Measurements from ENCODE around the gene NUDT3. TPM values are rescaled to one million over a fixed set of nuclear protein-coding genes. Genes with fewer than 3 reads are reported as not detected.
"Not testable (repeated sequence)": the region's sequence is repeated elsewhere in the genome, so short reads cannot be mapped to it uniquely, and the experiment has no call there.

NUDT3 gene
- total RNA-seq, 2 experiments from 2014 or later, result 8.6 to 13.4 TPM

GRCh38 chr6:34389034-34389433 lies 3.4 kb downstream of the NUDT3 start:
- no peak overlapping the region for H3K27ac Mint-ChIP-seq
- ATAC-seq, result no peak
- CTCF ChIA-PET, result interaction anchor here (5.4 kb wide), 1 partner anchor 141 kb away, joined by 55 read pairs; the partner anchor contains the start of gene SMIM29
- no peak overlapping the region for H3K4me3 Mint-ChIP-seq
- no peaks in the 10 kb centered on the region for H3K9me3 Mint-ChIP-seq (ENCODE audit: low read depth)
- peaks cover 16% of the 10 kb centered on the region for H3K4me1 Mint-ChIP-seq
- H3K36me3 Mint-ChIP-seq, result peaks cover 3% of the 10 kb centered on the region
- H3K27me3 Mint-ChIP-seq, result no peaks in the 10 kb centered on the region
- DNase-seq, result no peak

GRCh38 chr6:34388421-34388820 lies 4.0 kb downstream of the NUDT3 start:
- no peak overlapping the region for H3K27ac Mint-ChIP-seq
- H3K9me3 Mint-ChIP-seq (ENCODE audit: low read depth), result no peaks in the 10 kb centered on the region
- no peak for DNase-seq
- CTCF ChIA-PET, result interaction anchor here (0.6 to 5.4 kb wide), 2 partner anchors 85 to 140 kb away, joined by 8 to 55 read pairs; partner anchors contain the start of gene SMIM29
- no peaks in the 10 kb centered on the region for H3K27me3 Mint-ChIP-seq
- no peak overlapping the region for H3K4me3 Mint-ChIP-seq
- peaks cover 5% of the 10 kb centered on the region for H3K36me3 Mint-ChIP-seq
- ATAC-seq, result no peak
- H3K4me1 Mint-ChIP-seq, result peaks cover 12% of the 10 kb centered on the region

GRCh38 chr6:34386316-34387137 lies 5.9 kb downstream of the NUDT3 start:
- H3K36me3 Mint-ChIP-seq, result peaks cover 5% of the 10 kb centered on the region
- no peaks in the 10 kb centered on the region for H3K27me3 Mint-ChIP-seq
- H3K4me3 Mint-ChIP-seq, result no peak overlapping the region
- no peaks in the 10 kb centered on the region for H3K9me3 Mint-ChIP-seq (ENCODE audit: low read depth)
- H3K4me1 Mint-ChIP-seq, result peaks cover 9% of the 10 kb centered on the region
- CTCF ChIA-PET, result interaction anchor here (0.7 to 1.3 kb wide), 5 partner anchors 29 to 1035 kb away, joined by 3 to 7 read pairs (median 3); partner anchors contain the start of gene SMIM29
- ATAC-seq (no peak), DNase-seq (no peak)
- no peak overlapping the region for H3K27ac Mint-ChIP-seq

GRCh38 chr6:34385793-34386195 lies 6.7 kb downstream of the NUDT3 start:
- Mint-ChIP-seq H3K9me3 (ENCODE audit: low read depth) (no peaks in the 10 kb centered on the region), H3K4me1 (peaks cover 9% of the 10 kb centered on the region), H3K36me3 (peaks cover 5% of the 10 kb centered on the region), H3K27me3 (no peaks in the 10 kb centered on the region), H3K27ac (no peak overlapping the region), H3K4me3 (no peak overlapping the region)
- CTCF ChIA-PET, result interaction anchor here (0.6 to 0.7 kb wide), 2 partner anchors 137 to 224 kb away, joined by 3 read pairs; partner anchors contain the start of gene SMIM29
- no peak for ATAC-seq
- no peak for DNase-seq

- no peak overlapping the region for H3K4me3 Mint-ChIP-seq
- ATAC-seq (no peak), DNase-seq (no peak)
- H3K9me3 Mint-ChIP-seq (ENCODE audit: low read depth), result no peaks in the 10 kb centered on the region
- H3K27me3 Mint-ChIP-seq, result no peaks in the 10 kb centered on the region
- peaks cover 5% of the 10 kb centered on the region for H3K36me3 Mint-ChIP-seq
- CTCF ChIA-PET, result no interaction called here
- H3K4me1 Mint-ChIP-seq, result peaks cover 9% of the 10 kb centered on the region
- no peak overlapping the region for H3K27ac Mint-ChIP-seq
Observed at GRCh38 chr6:34384321-34385153, 7.9 kb downstream of the NUDT3 start.

- Mint-ChIP-seq H3K36me3 (peaks cover 5% of the 10 kb centered on the region), H3K27ac (no peak overlapping the region), H3K9me3 (ENCODE audit: low read depth) (no peaks in the 10 kb centered on the region), H3K4me3 (no peak overlapping the region), H3K4me1 (peaks cover 7% of the 10 kb centered on the region), H3K27me3 (no peaks in the 10 kb centered on the region)
- CTCF ChIA-PET, result interaction anchor here (0.8 kb wide), 1 partner anchor 188 kb away, joined by 4 read pairs; no protein-coding TSS in a partner anchor
- DNase-seq (no peak), ATAC-seq (no peak)
Observed at GRCh38 chr6:34383656-34384320, 8.7 kb downstream of the NUDT3 start.

GRCh38 chr6:34383161-34383631 lies 9.3 kb downstream of the NUDT3 start:
- no peak for DNase-seq
- Mint-ChIP-seq H3K36me3 (peaks cover 7% of the 10 kb centered on the region), H3K4me3 (no peak overlapping the region), H3K4me1 (peaks cover 7% of the 10 kb centered on the region), H3K27me3 (no peaks in the 10 kb centered on the region), H3K9me3 (ENCODE audit: low read depth) (no peaks in the 10 kb centered on the region), H3K27ac (no peak overlapping the region)
- ATAC-seq, result no peak
- CTCF ChIA-PET, result interaction anchor here (0.8 kb wide), 1 partner anchor 187 kb away, joined by 4 read pairs; no protein-coding TSS in a partner anchor

GRCh38 chr6:34381081-34381480 lies 11.4 kb downstream of the NUDT3 start:
- no peak for ATAC-seq
- Mint-ChIP-seq H3K4me3 (no peak overlapping the region), H3K27me3 (no peaks in the 10 kb centered on the region), H3K4me1 (peaks cover 2% of the 10 kb centered on the region), H3K36me3 (peaks cover 6% of the 10 kb centered on the region), H3K9me3 (ENCODE audit: low read depth) (no peaks in the 10 kb centered on the region), H3K27ac (no peak overlapping the region)
- no peak for DNase-seq
- CTCF ChIA-PET, result interaction anchor here (1.3 kb wide), 1 partner anchor 44 kb away, joined by 3 read pairs; the partner anchor contains the start of gene RPS10

- H3K36me3 Mint-ChIP-seq, result peaks cover 4% of the 10 kb centered on the region
- no peaks in the 10 kb centered on the region for H3K27me3 Mint-ChIP-seq
- ATAC-seq (no peak), DNase-seq (no peak)
- no peak overlapping the region for H3K27ac Mint-ChIP-seq
- CTCF ChIA-PET, result interaction anchor here (1.3 kb wide), 1 partner anchor 231 kb away, joined by 3 read pairs; no protein-coding TSS in a partner anchor
- H3K9me3 Mint-ChIP-seq (ENCODE audit: low read depth), result no peaks in the 10 kb centered on the region
- H3K4me3 Mint-ChIP-seq, result no peak overlapping the region
- peaks cover under 1% of the 10 kb centered on the region for H3K4me1 Mint-ChIP-seq
Observed at GRCh38 chr6:34378470-34378869, 14.0 kb downstream of the NUDT3 start.

- CTCF ChIA-PET, result interaction anchor here (0.5 to 1.3 kb wide), 2 partner anchors 38 to 232 kb away, joined by 3 read pairs; no protein-coding TSS in a partner anchor
- no peak for DNase-seq
- Mint-ChIP-seq H3K9me3 (ENCODE audit: low read depth) (no peaks in the 10 kb centered on the region), H3K4me3 (no peak overlapping the region), H3K27me3 (no peaks in the 10 kb centered on the region), H3K4me1 (no peaks in the 10 kb centered on the region), H3K27ac (no peak overlapping the region), H3K36me3 (peaks cover 4% of the 10 kb centered on the region)
- ATAC-seq, result no peak
Observed at GRCh38 chr6:34377984-34378383, 14.5 kb downstream of the NUDT3 start.

GRCh38 chr6:34377571-34377970 lies 14.9 kb downstream of the NUDT3 start:
- ATAC-seq; H3K27ac Mint-ChIP-seq; H3K4me3 Mint-ChIP-seq; H3K27me3 Mint-ChIP-seq; H3K4me1 Mint-ChIP-seq; H3K9me3 Mint-ChIP-seq (ENCODE audit: low read depth); H3K36me3 Mint-ChIP-seq; DNase-seq: not testable (repeated sequence)
- CTCF ChIA-PET, result interaction anchor here (0.5 to 1.3 kb wide), 2 partner anchors 38 to 232 kb away, joined by 3 read pairs; no protein-coding TSS in a partner anchor

GRCh38 chr6:34375833-34376232 lies 16.6 kb downstream of the NUDT3 start:
- Mint-ChIP-seq H3K4me1 (peaks cover 2% of the 10 kb centered on the region), H3K4me3 (no peak overlapping the region), H3K27me3 (no peaks in the 10 kb centered on the region), H3K36me3 (peaks cover 11% of the 10 kb centered on the region), H3K9me3 (ENCODE audit: low read depth) (no peaks in the 10 kb centered on the region), H3K27ac (no peak overlapping the region)
- no peak for DNase-seq
- ATAC-seq, result no peak
- CTCF ChIA-PET, result no interaction called here

- ATAC-seq, result no peak
- Mint-ChIP-seq H3K4me1 (peaks cover 2% of the 10 kb centered on the region), H3K27me3 (no peaks in the 10 kb centered on the region), H3K9me3 (ENCODE audit: low read depth) (no peaks in the 10 kb centered on the region), H3K36me3 (peaks cover 11% of the 10 kb centered on the region), H3K4me3 (no peak overlapping the region), H3K27ac (no peak overlapping the region)
- DNase-seq, result no peak
- CTCF ChIA-PET, result no interaction called here
Observed at GRCh38 chr6:34374508-34374907, 18.0 kb downstream of the NUDT3 start.
